NT2/D1 (cell line): ENCODE data around the gene ORAI2.

ENCODE experiments used
- SUZ12 ChIP-seq: IDR thresholded peaks from 2 replicates; pipeline ENCODE4 v1.6.1; 2011; ENCODE audit not compliant: insufficient read length, insufficient read depth; ENCODE audit errors: extremely low read depth
- YY1 ChIP-seq: IDR thresholded peaks from 2 replicates; pipeline ENCODE4 v1.6.1; 2011; ENCODE audit not compliant: insufficient read length, insufficient read depth
- ZNF274 ChIP-seq: IDR thresholded peaks from 2 replicates; pipeline ENCODE4 v1.6.1; 2011; ENCODE audit warnings: mild to moderate bottlenecking, low read depth, low read length

DNA sequence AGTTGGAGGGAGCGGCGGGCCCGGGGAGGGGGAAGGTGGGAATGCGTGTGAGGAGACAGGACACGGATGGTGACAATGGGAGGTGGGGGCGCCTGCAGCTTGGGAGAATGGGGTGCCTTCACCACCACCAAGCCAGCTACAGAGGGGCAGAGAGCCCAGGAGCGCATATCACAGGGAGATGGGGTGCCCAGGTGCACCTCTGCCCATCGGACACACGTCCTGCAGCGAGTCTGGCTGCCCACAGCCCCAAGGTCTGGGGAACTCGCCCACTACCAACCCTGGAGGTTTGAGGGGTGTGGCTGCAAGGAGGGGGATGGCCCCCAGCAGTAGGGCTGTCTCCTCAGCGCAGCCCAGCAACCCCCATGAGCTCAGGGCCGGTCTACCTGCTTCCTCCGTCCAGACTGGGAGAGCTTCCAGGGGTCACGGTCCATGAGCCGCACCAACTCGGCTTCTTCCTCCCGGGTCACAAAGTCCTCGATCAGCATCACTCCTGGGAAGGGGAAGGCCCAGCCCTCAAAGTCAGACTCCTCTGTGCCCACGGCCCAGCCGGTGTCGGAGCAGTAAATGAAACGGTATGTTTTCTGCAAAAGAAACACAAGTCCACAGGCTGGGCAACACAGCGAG is 26.0 kb downstream of the ORAI2 start:
- TF ChIP-seq ZNF274 (no peak), YY1 (no peak), SUZ12 (no peak)
